T47D (cell line): Measurements from ENCODE around the gene VEZF1.

ENCODE experiments used
- DNase-seq, 2 experiments: peaks; one replicate each; pipeline versions ENCODE4 v3.0.0 to v3.0.0-alpha.2; 2011 to 2012; ENCODE audit warnings: low read depth in 1 of 2, low spot score in 1 of 2
- JUND ChIP-seq: IDR thresholded peaks from 2 replicates; pipeline ENCODE4 v1.6.1; 2012; ENCODE audit warnings: low read depth
- in situ Hi-C: cut with HindIII; loops from 2 replicates; pipeline ENCODE4 v1.10.0; 2016; ENCODE audit warnings: low sequenced_read_pairs, low pct_unique_long_range_greater_than_20kb

Gene VEZF1

GRCh38 chr17:57937492-57937891 is 50.6 kb downstream of the VEZF1 start:
- no peak for DNase-seq
- in situ Hi-C loops: no loop called here
- TF ChIP-seq JUND: no peak

GRCh38 chr17:57935833-57936807 is 51.9 kb downstream of the VEZF1 start:
- no peak for TF ChIP-seq JUND
- in situ Hi-C loops: no loop called here
- DNase-seq: no peak

- TF ChIP-seq JUND: no peak
- in situ Hi-C loops: no loop called here
- DNase-seq: peak in 1 of 2 experiments; percentile 74
Observed at GRCh38 chr17:57931488-57932137, 56.4 kb downstream of the VEZF1 start.

GRCh38 chr17:57930239-57930638 is 57.8 kb downstream of the VEZF1 start:
- TF ChIP-seq JUND: no peak
- DNase-seq: no peak
- in situ Hi-C loops: no loop called here

- in situ Hi-C loops: no loop called here
- DNase-seq: no peak
- no peak for TF ChIP-seq JUND
Observed at GRCh38 chr17:57929386-57929785, 58.7 kb downstream of the VEZF1 start.

GRCh38 chr17:57928928-57929327 is 59.1 kb downstream of the VEZF1 start:
- no peak for DNase-seq
- in situ Hi-C loops: no loop called here
- TF ChIP-seq JUND: no peak

GRCh38 chr17:57927048-57927723 is 60.9 kb downstream of the VEZF1 start:
- DNase-seq: peak; percentile 64 to 90
- in situ Hi-C loops: no loop called here
- no peak for TF ChIP-seq JUND

GRCh38 chr17:57926723-57927047 is 61.4 kb downstream of the VEZF1 start:
- TF ChIP-seq JUND: no peak
- in situ Hi-C loops: no loop called here
- DNase-seq: no peak

- in situ Hi-C loops: no loop called here
- peak in 1 of 2 experiments; percentile 85 for DNase-seq
- TF ChIP-seq JUND: no peak
Observed at GRCh38 chr17:57925361-57925990, 62.6 kb downstream of the VEZF1 start.

- no peak for TF ChIP-seq JUND
- no peak for DNase-seq
- in situ Hi-C loops: no loop called here
Observed at GRCh38 chr17:57924677-57925076, 63.4 kb downstream of the VEZF1 start.
